Thyroid gland (tissue), 4 donors: ENCODE measurements around the gene FOXJ3.

Experiments
- CTCF ChIP-seq, 6 experiments: fragments of 200-600 bp in 3 of 6; fragments of 450-650 bp in 3 of 6; sonication (generic) in 3 of 6; IDR thresholded peaks; one replicate each; pipeline ENCODE4 v1.5.1; 2016 to 2019; ENCODE audit warnings: antibody characterized with exemption in 6 of 6, mild to moderate bottlenecking in 2 of 6, inconsistent platforms in 1 of 6, moderate library complexity in 1 of 6
- POLR2A ChIP-seq, 2 donors: fragments of 450-650 bp; IDR thresholded peaks; one replicate each; pipeline ENCODE4 v1.6.1; 2017; ENCODE audit warnings: antibody characterized with exemption in 2 of 2, mild to moderate bottlenecking in 2 of 2, moderate library complexity in 1 of 2

- peak in 1 of 6 experiments; percentile 12 for TF ChIP-seq CTCF (IDR thresholded peaks at IDR 0.05)
- peak in 1 of 2 donors; percentile 9 for TF ChIP-seq POLR2A (IDR thresholded peaks at IDR 0.05)
These were observed 197.3 kb downstream of the FOXJ3 start for GRCh38 chr1:42137766-42138165.
